HepG2 (cell line): ENCODE data around the gene TMEM116. TPM values are rescaled to one million over a fixed set of nuclear protein-coding genes. Genes with fewer than 3 reads are reported as not detected.

Source experiments
- BRD4 ChIP-seq: sonication (generic); formaldehyde crosslinking; IDR thresholded peaks from 2 replicates; pipeline ENCODE4 v1.4.0; 2020; ENCODE audit warnings: missing genetic modification reagents
- CHD4 ChIP-seq: fragments of 200-600 bp; sonication (generic); IDR thresholded peaks from 2 replicates; pipeline ENCODE4 v1.7.0; 2017; ENCODE audit warnings: mild to moderate bottlenecking, low read length, borderline replicate concordance
- FOXC1 ChIP-seq: sonication (generic); formaldehyde crosslinking; IDR thresholded peaks from 2 replicates; pipeline ENCODE4 v1.8.0; 2022; ENCODE audit warnings: mild to moderate bottlenecking, missing genetic modification reagents, borderline replicate concordance
- GZF1 ChIP-seq: sonication (generic); formaldehyde crosslinking; IDR thresholded peaks from 2 replicates; pipeline ENCODE4 v1.5.1; 2020; ENCODE audit warnings: mild to moderate bottlenecking, missing genetic modification reagents
- HINFP ChIP-seq: sonication (generic); formaldehyde crosslinking; IDR thresholded peaks from 2 replicates; pipeline ENCODE4 v1.4.0; 2020; ENCODE audit warnings: low read depth, mild to moderate bottlenecking, missing genetic modification reagents
- HOXA9 ChIP-seq: sonication (generic); formaldehyde crosslinking; IDR thresholded peaks from 2 replicates; pipeline ENCODE4 v1.8.1; 2022; ENCODE audit warnings: missing genetic modification reagents, mild to moderate bottlenecking, moderate library complexity, borderline replicate concordance
- MTF1 ChIP-seq: sonication (generic); formaldehyde crosslinking; IDR thresholded peaks from 2 replicates; pipeline ENCODE4 v1.5.0; 2020; ENCODE audit warnings: missing genetic modification reagents
- NONO ChIP-seq, 2 experiments: fragments of 450-650 bp in 1 of 2; sonication (generic) in 1 of 2; formaldehyde crosslinking in 1 of 2; IDR thresholded peaks in 1 of 2; conservative IDR thresholded peaks in 1 of 2; 2 replicates each; pipeline versions ENCODE4 v1.6.1 to v1.8.0; 2017 to 2022; ENCODE audit warnings: mild to moderate bottlenecking in 1 of 2, missing genetic modification reagents in 1 of 2, moderate library complexity in 1 of 2
- NR2F6 ChIP-seq, 2 experiments: IDR thresholded peaks; 2 replicates each; pipeline ENCODE4 v1.6.1; 2016; ENCODE audit warnings: antibody characterized with exemption in 1 of 2, mild to moderate bottlenecking in 1 of 2
- PHF5A ChIP-seq: IDR thresholded peaks from one replicate; pipeline ENCODE4 v1.6.1; 2018; ENCODE audit warnings: low read depth, missing genetic modification reagents; ENCODE audit not compliant: unreplicated experiment
- SIX4 ChIP-seq: sonication (generic); formaldehyde crosslinking; IDR thresholded peaks from 2 replicates; pipeline ENCODE4 v1.4.0; 2020; ENCODE audit warnings: missing genetic modification reagents
- ZBTB44 ChIP-seq: sonication (generic); formaldehyde crosslinking; IDR thresholded peaks from 2 replicates; pipeline ENCODE4 v1.4.0; 2020; ENCODE audit warnings: missing genetic modification reagents
- ZIK1 ChIP-seq: sonication (generic); formaldehyde crosslinking; IDR thresholded peaks from 2 replicates; pipeline ENCODE4 v1.5.0; 2020; ENCODE audit warnings: mild to moderate bottlenecking, low read depth, missing genetic modification reagents, borderline replicate concordance
- ZKSCAN8 ChIP-seq: IDR thresholded peaks from 2 replicates; pipeline ENCODE4 v1.6.1; 2016; ENCODE audit warnings: borderline replicate concordance, missing genetic modification reagents, missing compliant biosample characterization
- ZNF276 ChIP-seq: sonication (generic); formaldehyde crosslinking; IDR thresholded peaks from 2 replicates; pipeline ENCODE4 v1.4.0; 2020; ENCODE audit warnings: mild to moderate bottlenecking, low read depth, missing genetic modification reagents
- ZNF292 ChIP-seq: sonication (generic); formaldehyde crosslinking; IDR thresholded peaks from 2 replicates; pipeline ENCODE4 v1.8.1; 2022; ENCODE audit warnings: mild to moderate bottlenecking, low read depth, missing genetic modification reagents, borderline replicate concordance
- ZNF333 ChIP-seq: sonication (generic); formaldehyde crosslinking; IDR thresholded peaks from 2 replicates; pipeline ENCODE4 v1.4.0; 2020; ENCODE audit warnings: mild to moderate bottlenecking, missing genetic modification reagents, borderline replicate concordance
- ZNF33B ChIP-seq: sonication (generic); formaldehyde crosslinking; IDR thresholded peaks from 2 replicates; pipeline ENCODE4 v1.5.1; 2020; ENCODE audit warnings: mild to moderate bottlenecking, missing genetic modification reagents
- ZNF484 ChIP-seq: sonication (generic); formaldehyde crosslinking; IDR thresholded peaks from 2 replicates; pipeline ENCODE4 v1.5.1; 2020; ENCODE audit warnings: mild to moderate bottlenecking, low read depth, missing genetic modification reagents, borderline replicate concordance
- ZNF598 ChIP-seq: sonication (generic); formaldehyde crosslinking; IDR thresholded peaks from 2 replicates; pipeline ENCODE4 v1.5.1; 2020; ENCODE audit warnings: mild to moderate bottlenecking, missing genetic modification reagents, borderline replicate concordance
- ZNF780A ChIP-seq: sonication (generic); formaldehyde crosslinking; IDR thresholded peaks from 2 replicates; pipeline ENCODE4 v1.8.0; 2022; ENCODE audit warnings: mild to moderate bottlenecking, missing genetic modification reagents, moderate library complexity
- polyA plus RNA-seq, 8 experiments: library from polyadenylated mRNA; depleted of rRNA in 3 of 8; stranded (reverse) in 7 of 8; unstranded in 1 of 8; fragments of >200 nt; fragmentation: Illumina TruSeq in 4 of 8; extraction: Trizol in 4 of 8; gene quantifications; 2 replicates each; pipeline versions ENCODE4 v1.2.1 to v1.2.3, GENCODE V29; 2011 to 2016; ENCODE audit warnings: low read depth in 4 of 8, missing spikeins in 1 of 8, mixed read lengths in 1 of 8; ENCODE audit not compliant: insufficient read depth in 1 of 8
- total RNA-seq, 5 experiments: library from RNA; depleted of rRNA; stranded (reverse); fragments of >200 nt; fragmentation: Illumina TruSeq; extraction: Trizol; gene quantifications; 2 replicates each; pipeline ENCODE4 v1.2.3, GENCODE V29; 2016; ENCODE audit warnings: low read depth in 1 of 5

TMEM116 gene
- total and polyA plus RNA-seq, 2 of the 13 experiments (the other 11 are each of a cell fraction or from before 2014, with no cell fraction given), result 14.0 to 17.8 TPM

- TF ChIP-seq ZNF276 (CRISPR knock-in tag) (no peak), PHF5A (no peak), ZBTB44 (CRISPR knock-in tag) (no peak), ZNF484 (CRISPR knock-in tag) (no peak; the same call in 1 of the 2 replicates), GZF1 (CRISPR knock-in tag) (0 out of 2 replicates have a peak, but pooled peaks have one; percentile 16), MTF1 (peak; percentile 40; the same call in 1 of the 2 replicates), ZNF292 (CRISPR knock-in tag) (no peak), ZIK1 (CRISPR knock-in tag) (no peak; the same call in none of the 2 replicates), HINFP (peak; percentile 90), NONO (IDR thresholded peaks at IDR 0.05) (no peak), NONO (CRISPR knock-in tag; conservative IDR thresholded peaks at IDR 0.05) (peak; percentile 86), SIX4 (CRISPR knock-in tag) (no peak), ZNF598 (no peak), ZKSCAN8 (CRISPR knock-in tag) (0 out of 2 replicates have a peak, but pooled peaks have one; percentile 12), HOXA9 (peak; percentile 82), ZNF33B (CRISPR knock-in tag) (peak; percentile 62; the same call in 1 of the 2 replicates), BRD4 (peak; percentile 57), NR2F6 (IDR thresholded peaks at IDR 0.05) (no peak), NR2F6 (CRISPR knock-in tag; IDR thresholded peaks at IDR 0.05) (peak; percentile 4; the same call in 1 of the 2 replicates), ZNF333 (CRISPR knock-in tag) (no peak), ZNF780A (peak; percentile 36; the same call in 1 of the 2 replicates), CHD4 (no peak), FOXC1 (CRISPR knock-in tag) (no peak; the same call in 1 of the 2 replicates)
Observed at GRCh38 chr12:112012775-112013600, at the start of gene TMEM116, which contains the start of gene ERP29 (continued).
